Glutamatergic neuron (in vitro differentiated cells): Measurements from ENCODE around the gene GPR4. TPM values are rescaled to one million over a fixed set of nuclear protein-coding genes. Genes with fewer than 3 reads are reported as not detected.
A peak's percentile ranks its signal among the peaks of the same experiment; 100 is the strongest.

Experiments
- DNase-seq: peaks from one replicate; pipeline ENCODE4 v3.0.0; 2022
- H3K27ac Mint-ChIP-seq: one replicate; pipeline ENCODE4 v1.8.0; 2020; ENCODE audit warnings: mild to moderate bottlenecking, mixed read lengths, inconsistent platforms; ENCODE audit not compliant: unreplicated experiment
- H3K27me3 Mint-ChIP-seq: one replicate; pipeline ENCODE4 v1.8.0; 2020; ENCODE audit warnings: mild to moderate bottlenecking, moderate library complexity, mixed read lengths, inconsistent platforms; ENCODE audit not compliant: unreplicated experiment
- H3K36me3 Mint-ChIP-seq: one replicate; pipeline ENCODE4 v1.8.0; 2020; ENCODE audit warnings: mild to moderate bottlenecking, mixed read lengths, inconsistent platforms; ENCODE audit not compliant: unreplicated experiment
- H3K4me1 Mint-ChIP-seq: one replicate; pipeline ENCODE4 v1.8.0; 2020; ENCODE audit warnings: mild to moderate bottlenecking, low read depth, mixed read lengths, inconsistent platforms; ENCODE audit not compliant: unreplicated experiment
- H3K4me3 Mint-ChIP-seq: one replicate; pipeline ENCODE4 v1.8.0; 2020; ENCODE audit warnings: mild to moderate bottlenecking, mixed read lengths, inconsistent platforms; ENCODE audit not compliant: unreplicated experiment
- H3K9me3 Mint-ChIP-seq: one replicate; pipeline ENCODE4 v1.8.0; 2020; ENCODE audit warnings: mild to moderate bottlenecking, moderate library complexity, mixed read lengths, inconsistent platforms; ENCODE audit not compliant: unreplicated experiment
- CTCF ChIP-seq: fragments of 200-600 bp; sonication (generic); IDR thresholded peaks from one replicate; pipeline ENCODE4 v1.5.0; 2021; ENCODE audit not compliant: partially characterized antibody, unreplicated experiment
- total RNA-seq: library from RNA; stranded (reverse); fragmentation: NEBNext Ultra II Directional; extraction: Animal tissue kit (Norgen Biotek cat#: 25700); gene quantifications from one replicate; pipeline ENCODE4 v1.2.1, GENCODE V29; 2021; ENCODE audit not compliant: unreplicated experiment

Gene GPR4
- total RNA-seq, 1 donor from 2014 or later = not detected

- Mint-ChIP-seq H3K27ac (no peak overlapping the region), H3K36me3 (peaks cover 14% of the 10 kb centered on the region), H3K4me3 (peak overlapping the region; percentile 25)
Observed at GRCh38 chr19:45613926-45614725, 12.1 kb upstream of the GPR4 start.

GRCh38 chr19:45608948-45609347 lies 6.9 kb upstream of the GPR4 start:
- DNase-seq = no peak
- H3K27ac Mint-ChIP-seq = peak overlapping the region; percentile 16
- no peak overlapping the region for H3K4me3 Mint-ChIP-seq
- no peak for TF ChIP-seq CTCF
- H3K36me3 Mint-ChIP-seq = peaks cover 15% of the 10 kb centered on the region
- peaks cover 2% of the 10 kb centered on the region for H3K4me1 Mint-ChIP-seq
- H3K9me3 Mint-ChIP-seq = peaks cover 4% of the 10 kb centered on the region
- no peaks in the 10 kb centered on the region for H3K27me3 Mint-ChIP-seq

More at GRCh38 chr19:45613926-45614725, 12.1 kb upstream of the GPR4 start:
- Mint-ChIP-seq H3K4me1 (no peaks in the 10 kb centered on the region), H3K9me3 (peaks cover 4% of the 10 kb centered on the region), H3K27me3 (no peaks in the 10 kb centered on the region)
- TF ChIP-seq CTCF = no peak
- no peak for DNase-seq

GRCh38 chr19:45607071-45608029 lies 5.3 kb upstream of the GPR4 start:
- H3K36me3 Mint-ChIP-seq = peaks cover 11% of the 10 kb centered on the region
- H3K9me3 Mint-ChIP-seq = peaks cover 4% of the 10 kb centered on the region
- H3K27me3 Mint-ChIP-seq = peaks cover 10% of the 10 kb centered on the region
- peak; percentile 87 for TF ChIP-seq CTCF
- peak; percentile 80 for DNase-seq
- peaks cover 2% of the 10 kb centered on the region for H3K4me1 Mint-ChIP-seq
- no peak overlapping the region for H3K4me3 Mint-ChIP-seq
- no peak overlapping the region for H3K27ac Mint-ChIP-seq

GRCh38 chr19:45601115-45601514 lies 897 bp downstream of the GPR4 start:
- H3K4me1 Mint-ChIP-seq = peaks cover 19% of the 10 kb centered on the region
- H3K4me3 Mint-ChIP-seq = peak overlapping the region; percentile 31
- H3K9me3 Mint-ChIP-seq = peaks cover 4% of the 10 kb centered on the region
- H3K27me3 Mint-ChIP-seq = peaks cover 41% of the 10 kb centered on the region
- no peak for TF ChIP-seq CTCF
- H3K36me3 Mint-ChIP-seq = no peaks in the 10 kb centered on the region
- H3K27ac Mint-ChIP-seq = no peak overlapping the region
- DNase-seq = no peak
